DND-41 (cell line): ENCODE data around the gene ZNF638.
"Not testable (repeated sequence)": the region's sequence is repeated elsewhere in the genome, so short reads cannot be mapped to it uniquely, and the experiment has no call there.

ENCODE experiments used
- EZH2 ChIP-seq: IDR thresholded peaks from 3 replicates; pipeline ENCODE4 v1.6.1; 2012; ENCODE audit warnings: borderline replicate concordance, low read depth, mild to moderate bottlenecking, moderate library complexity, low read length, inconsistent platforms; ENCODE audit not compliant: severe bottlenecking
- TF ChIP-seq, protein P1 (sequence below): IDR thresholded peaks from 2 replicates; pipeline ENCODE4 v1.5.1; 2012; ENCODE audit warnings: borderline replicate concordance, low read length, moderate library complexity, mild to moderate bottlenecking; ENCODE audit not compliant: poor library complexity, severe bottlenecking; ENCODE audit errors: extremely low read depth

DNA sequence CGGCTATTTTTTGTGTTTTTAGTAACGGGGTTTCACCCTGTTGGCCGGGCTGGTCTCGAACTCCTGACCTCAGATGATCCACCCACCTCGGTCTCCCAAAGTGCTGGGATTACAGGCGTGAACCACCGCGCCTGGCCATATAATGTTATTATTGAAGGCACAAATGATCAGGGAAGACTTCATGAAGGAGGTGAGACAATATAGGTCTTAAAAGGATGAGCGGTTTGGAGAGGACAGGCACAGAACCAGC is 326 bp upstream of the ZNF638 start:
- not testable (repeated sequence) for TF ChIP-seq EZH2
- TF ChIP-seq, protein P1, sequence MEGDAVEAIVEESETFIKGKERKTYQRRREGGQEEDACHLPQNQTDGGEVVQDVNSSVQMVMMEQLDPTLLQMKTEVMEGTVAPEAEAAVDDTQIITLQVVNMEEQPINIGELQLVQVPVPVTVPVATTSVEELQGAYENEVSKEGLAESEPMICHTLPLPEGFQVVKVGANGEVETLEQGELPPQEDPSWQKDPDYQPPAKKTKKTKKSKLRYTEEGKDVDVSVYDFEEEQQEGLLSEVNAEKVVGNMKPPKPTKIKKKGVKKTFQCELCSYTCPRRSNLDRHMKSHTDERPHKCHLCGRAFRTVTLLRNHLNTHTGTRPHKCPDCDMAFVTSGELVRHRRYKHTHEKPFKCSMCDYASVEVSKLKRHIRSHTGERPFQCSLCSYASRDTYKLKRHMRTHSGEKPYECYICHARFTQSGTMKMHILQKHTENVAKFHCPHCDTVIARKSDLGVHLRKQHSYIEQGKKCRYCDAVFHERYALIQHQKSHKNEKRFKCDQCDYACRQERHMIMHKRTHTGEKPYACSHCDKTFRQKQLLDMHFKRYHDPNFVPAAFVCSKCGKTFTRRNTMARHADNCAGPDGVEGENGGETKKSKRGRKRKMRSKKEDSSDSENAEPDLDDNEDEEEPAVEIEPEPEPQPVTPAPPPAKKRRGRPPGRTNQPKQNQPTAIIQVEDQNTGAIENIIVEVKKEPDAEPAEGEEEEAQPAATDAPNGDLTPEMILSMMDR, result not testable (repeated sequence)
